ENCODE results near the gene CCDC144A. TPM values are rescaled to one million over a fixed set of nuclear protein-coding genes. Genes with fewer than 3 reads are reported as not detected.
"Not testable (repeated sequence)": the region's sequence is repeated elsewhere in the genome, so short reads cannot be mapped to it uniquely, and the experiment has no call there.

CCDC144A gene
- total RNA-seq, 1 donor from 2014 or later = 1.2 TPM

- not testable (repeated sequence) for FAIRE-seq; H3K9me3 ChIP-seq (ENCODE audit: insufficient read depth, low read depth, low read length); H3K4me1 Mint-ChIP-seq (ENCODE audit: low read depth, unreplicated experiment); H3K27ac Mint-ChIP-seq (ENCODE audit: unreplicated experiment); H3K4me3 Mint-ChIP-seq (ENCODE audit: unreplicated experiment); H3K9ac ChIP-seq (ENCODE audit: low read length); H3K4me3 ChIP-seq (ENCODE audit: insufficient read depth, low read depth, low read length); H3K27me3 Mint-ChIP-seq (ENCODE audit: low read depth, unreplicated experiment); H3K36me3 ChIP-seq (ENCODE audit: insufficient read depth, low read length); H3K27me3 ChIP-seq (ENCODE audit: insufficient read depth, low read length); DNase-seq (ENCODE audit: low read depth); H3K9me3 Mint-ChIP-seq (ENCODE audit: unreplicated experiment); H3K36me3 Mint-ChIP-seq (ENCODE audit: low read depth, unreplicated experiment); H4K20me1 ChIP-seq (ENCODE audit: insufficient read depth, low read length); H3K79me2 ChIP-seq (ENCODE audit: insufficient read depth, low read length); H2AFZ ChIP-seq (ENCODE audit: low read depth, low read length); H3K27ac ChIP-seq (ENCODE audit: low read depth, low read length); H3K4me2 ChIP-seq (ENCODE audit: low read length); H3K4me1 ChIP-seq (ENCODE audit: insufficient read depth, low read length)
Measured at GRCh38 chr17:16806599-16806998, 116.6 kb downstream of the CCDC144A start.

DNA sequence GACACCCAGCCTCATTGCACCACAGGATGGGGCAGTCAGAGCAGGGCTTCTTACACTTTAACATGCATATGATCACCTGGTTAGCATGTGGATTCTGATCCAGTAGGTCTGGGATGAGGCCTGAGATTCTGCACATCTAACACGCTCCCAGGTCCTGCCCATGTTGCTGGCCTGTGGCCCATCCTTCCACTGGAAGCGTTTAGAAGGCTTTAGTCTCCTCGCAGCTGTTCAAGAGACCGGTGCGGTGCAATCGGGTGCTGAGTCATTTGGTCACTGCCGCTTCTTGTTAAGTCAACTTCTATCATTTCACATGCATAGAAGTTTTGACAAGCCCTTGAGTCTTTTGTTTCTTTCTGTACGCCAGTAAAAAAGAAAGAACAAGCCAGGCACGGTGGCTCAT is 117.6 kb downstream of the CCDC144A start:
- H2AFZ ChIP-seq (ENCODE audit: low read depth, low read length); H3K9me3 Mint-ChIP-seq (ENCODE audit: unreplicated experiment); H3K4me1 ChIP-seq (ENCODE audit: insufficient read depth, low read length); H3K4me2 ChIP-seq (ENCODE audit: low read length); H3K4me3 ChIP-seq (ENCODE audit: insufficient read depth, low read depth, low read length); H3K4me1 Mint-ChIP-seq (ENCODE audit: low read depth, unreplicated experiment); H3K9ac ChIP-seq (ENCODE audit: low read length); H3K36me3 Mint-ChIP-seq (ENCODE audit: low read depth, unreplicated experiment); H3K27me3 Mint-ChIP-seq (ENCODE audit: low read depth, unreplicated experiment); H3K9me3 ChIP-seq (ENCODE audit: insufficient read depth, low read depth, low read length); H3K27ac Mint-ChIP-seq (ENCODE audit: unreplicated experiment); H3K79me2 ChIP-seq (ENCODE audit: insufficient read depth, low read length); H3K4me3 Mint-ChIP-seq (ENCODE audit: unreplicated experiment); DNase-seq (ENCODE audit: low read depth); H3K27ac ChIP-seq (ENCODE audit: low read depth, low read length); H4K20me1 ChIP-seq (ENCODE audit: insufficient read depth, low read length); H3K27me3 ChIP-seq (ENCODE audit: insufficient read depth, low read length); H3K36me3 ChIP-seq (ENCODE audit: insufficient read depth, low read length); FAIRE-seq: not testable (repeated sequence)

DNA sequence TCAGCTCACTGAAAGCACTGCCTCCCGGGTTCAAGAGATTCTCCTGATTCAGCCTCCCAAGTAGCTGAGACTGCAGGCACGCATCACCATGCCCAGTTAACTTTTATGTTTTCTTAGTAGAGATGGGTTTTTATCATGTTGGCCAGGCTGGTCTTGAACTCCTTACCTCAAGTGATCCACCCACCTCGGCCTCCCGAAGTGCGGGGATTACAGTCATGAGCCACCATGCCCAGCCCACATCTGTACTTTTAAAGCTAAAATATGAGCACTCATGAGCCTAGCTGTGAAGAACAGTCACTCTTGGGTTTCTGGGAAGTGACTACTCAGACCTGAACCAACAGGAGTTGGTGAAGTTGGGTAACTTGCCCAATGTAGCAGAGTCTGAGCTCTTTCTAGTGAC is 120.2 kb downstream of the CCDC144A start:
- H3K4me2 ChIP-seq (ENCODE audit: low read length); H3K36me3 ChIP-seq (ENCODE audit: insufficient read depth, low read length); H3K27me3 Mint-ChIP-seq (ENCODE audit: low read depth, unreplicated experiment); H3K4me1 Mint-ChIP-seq (ENCODE audit: low read depth, unreplicated experiment); H3K36me3 Mint-ChIP-seq (ENCODE audit: low read depth, unreplicated experiment); FAIRE-seq; H4K20me1 ChIP-seq (ENCODE audit: insufficient read depth, low read length); H2AFZ ChIP-seq (ENCODE audit: low read depth, low read length); DNase-seq (ENCODE audit: low read depth); H3K27ac ChIP-seq (ENCODE audit: low read depth, low read length); H3K4me1 ChIP-seq (ENCODE audit: insufficient read depth, low read length); H3K9me3 ChIP-seq (ENCODE audit: insufficient read depth, low read depth, low read length); H3K27me3 ChIP-seq (ENCODE audit: insufficient read depth, low read length); H3K9ac ChIP-seq (ENCODE audit: low read length); H3K27ac Mint-ChIP-seq (ENCODE audit: unreplicated experiment); H3K79me2 ChIP-seq (ENCODE audit: insufficient read depth, low read length); H3K4me3 Mint-ChIP-seq (ENCODE audit: unreplicated experiment); H3K4me3 ChIP-seq (ENCODE audit: insufficient read depth, low read depth, low read length); H3K9me3 Mint-ChIP-seq (ENCODE audit: unreplicated experiment): not testable (repeated sequence)

GRCh38 chr17:16812126-16812525 is 122.1 kb downstream of the CCDC144A start:
- not testable (repeated sequence) for H4K20me1 ChIP-seq (ENCODE audit: insufficient read depth, low read length); H3K4me1 ChIP-seq (ENCODE audit: insufficient read depth, low read length); H3K36me3 ChIP-seq (ENCODE audit: insufficient read depth, low read length); H3K9me3 ChIP-seq (ENCODE audit: insufficient read depth, low read depth, low read length); FAIRE-seq; H3K27ac Mint-ChIP-seq (ENCODE audit: unreplicated experiment); H3K9me3 Mint-ChIP-seq (ENCODE audit: unreplicated experiment); H3K4me2 ChIP-seq (ENCODE audit: low read length); H3K4me3 ChIP-seq (ENCODE audit: insufficient read depth, low read depth, low read length); H2AFZ ChIP-seq (ENCODE audit: low read depth, low read length); H3K9ac ChIP-seq (ENCODE audit: low read length); H3K4me1 Mint-ChIP-seq (ENCODE audit: low read depth, unreplicated experiment); H3K27ac ChIP-seq (ENCODE audit: low read depth, low read length); H3K79me2 ChIP-seq (ENCODE audit: insufficient read depth, low read length); H3K27me3 ChIP-seq (ENCODE audit: insufficient read depth, low read length); H3K36me3 Mint-ChIP-seq (ENCODE audit: low read depth, unreplicated experiment); H3K4me3 Mint-ChIP-seq (ENCODE audit: unreplicated experiment)
- peaks cover 12% of the 10 kb centered on the region for H3K27me3 Mint-ChIP-seq (ENCODE audit: low read depth, unreplicated experiment)
- peak; percentile 11 for DNase-seq (ENCODE audit: low read depth)

Measured in astrocyte (in vitro differentiated cells and primary cell).